ENCODE results near the gene EME1.

- TF ChIP-seq CTCF (conservative IDR thresholded peaks at IDR 0.05; ENCODE audit: low read depth in 2 of 2) (peak in 1 of 2 experiments; percentile 45; a peak in 3 of 4 replicates), POLR2AphosphoS5 (IDR thresholded peaks at IDR 0.05; ENCODE audit: low read depth) (no peak)
These were observed 8.3 kb upstream of the EME1 start for GRCh38 chr17:50364715-50365114.
